NB4 (cell line): ENCODE results near the gene DMWD.

Experiments used
- DNase-seq: peaks from one replicate; pipeline ENCODE4 v3.0.0; 2010; ENCODE audit warnings: low read depth
- H3K4me3 ChIP-seq: one replicate; pipeline ENCODE4 v1.5.1; 2011; ENCODE audit warnings: mild to moderate bottlenecking, low read depth, low read length, moderate library complexity
- MYC ChIP-seq: IDR thresholded peaks from 2 replicates; pipeline ENCODE4 v1.6.1; 2011; ENCODE audit warnings: low read depth, low read length
- POLR2A ChIP-seq: IDR thresholded peaks from 2 replicates; pipeline ENCODE4 v1.6.1; 2011; ENCODE audit warnings: mild to moderate bottlenecking; ENCODE audit not compliant: insufficient read length; ENCODE audit errors: extremely low read depth
- TF ChIP-seq, protein P1 (sequence below): IDR thresholded peaks from one replicate; pipeline ENCODE4 v1.5.1; 2012; ENCODE audit warnings: low read depth, low read length
- TF ChIP-seq, protein P2 (sequence below): IDR thresholded peaks from 2 replicates; pipeline ENCODE4 v1.6.1; 2011; ENCODE audit warnings: low read depth, low read length

The DMWD gene

GRCh38 chr19:45784096-45784495 lies 8.5 kb downstream of the DMWD start:
- TF ChIP-seq, protein P1, sequence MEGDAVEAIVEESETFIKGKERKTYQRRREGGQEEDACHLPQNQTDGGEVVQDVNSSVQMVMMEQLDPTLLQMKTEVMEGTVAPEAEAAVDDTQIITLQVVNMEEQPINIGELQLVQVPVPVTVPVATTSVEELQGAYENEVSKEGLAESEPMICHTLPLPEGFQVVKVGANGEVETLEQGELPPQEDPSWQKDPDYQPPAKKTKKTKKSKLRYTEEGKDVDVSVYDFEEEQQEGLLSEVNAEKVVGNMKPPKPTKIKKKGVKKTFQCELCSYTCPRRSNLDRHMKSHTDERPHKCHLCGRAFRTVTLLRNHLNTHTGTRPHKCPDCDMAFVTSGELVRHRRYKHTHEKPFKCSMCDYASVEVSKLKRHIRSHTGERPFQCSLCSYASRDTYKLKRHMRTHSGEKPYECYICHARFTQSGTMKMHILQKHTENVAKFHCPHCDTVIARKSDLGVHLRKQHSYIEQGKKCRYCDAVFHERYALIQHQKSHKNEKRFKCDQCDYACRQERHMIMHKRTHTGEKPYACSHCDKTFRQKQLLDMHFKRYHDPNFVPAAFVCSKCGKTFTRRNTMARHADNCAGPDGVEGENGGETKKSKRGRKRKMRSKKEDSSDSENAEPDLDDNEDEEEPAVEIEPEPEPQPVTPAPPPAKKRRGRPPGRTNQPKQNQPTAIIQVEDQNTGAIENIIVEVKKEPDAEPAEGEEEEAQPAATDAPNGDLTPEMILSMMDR = no peak
- TF ChIP-seq, protein P2, sequence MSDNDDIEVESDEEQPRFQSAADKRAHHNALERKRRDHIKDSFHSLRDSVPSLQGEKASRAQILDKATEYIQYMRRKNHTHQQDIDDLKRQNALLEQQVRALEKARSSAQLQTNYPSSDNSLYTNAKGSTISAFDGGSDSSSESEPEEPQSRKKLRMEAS = no peak
- TF ChIP-seq POLR2A (no peak), MYC (no peak)
- H3K4me3 ChIP-seq = no peak overlapping the region
- DNase-seq = no peak

DNA sequence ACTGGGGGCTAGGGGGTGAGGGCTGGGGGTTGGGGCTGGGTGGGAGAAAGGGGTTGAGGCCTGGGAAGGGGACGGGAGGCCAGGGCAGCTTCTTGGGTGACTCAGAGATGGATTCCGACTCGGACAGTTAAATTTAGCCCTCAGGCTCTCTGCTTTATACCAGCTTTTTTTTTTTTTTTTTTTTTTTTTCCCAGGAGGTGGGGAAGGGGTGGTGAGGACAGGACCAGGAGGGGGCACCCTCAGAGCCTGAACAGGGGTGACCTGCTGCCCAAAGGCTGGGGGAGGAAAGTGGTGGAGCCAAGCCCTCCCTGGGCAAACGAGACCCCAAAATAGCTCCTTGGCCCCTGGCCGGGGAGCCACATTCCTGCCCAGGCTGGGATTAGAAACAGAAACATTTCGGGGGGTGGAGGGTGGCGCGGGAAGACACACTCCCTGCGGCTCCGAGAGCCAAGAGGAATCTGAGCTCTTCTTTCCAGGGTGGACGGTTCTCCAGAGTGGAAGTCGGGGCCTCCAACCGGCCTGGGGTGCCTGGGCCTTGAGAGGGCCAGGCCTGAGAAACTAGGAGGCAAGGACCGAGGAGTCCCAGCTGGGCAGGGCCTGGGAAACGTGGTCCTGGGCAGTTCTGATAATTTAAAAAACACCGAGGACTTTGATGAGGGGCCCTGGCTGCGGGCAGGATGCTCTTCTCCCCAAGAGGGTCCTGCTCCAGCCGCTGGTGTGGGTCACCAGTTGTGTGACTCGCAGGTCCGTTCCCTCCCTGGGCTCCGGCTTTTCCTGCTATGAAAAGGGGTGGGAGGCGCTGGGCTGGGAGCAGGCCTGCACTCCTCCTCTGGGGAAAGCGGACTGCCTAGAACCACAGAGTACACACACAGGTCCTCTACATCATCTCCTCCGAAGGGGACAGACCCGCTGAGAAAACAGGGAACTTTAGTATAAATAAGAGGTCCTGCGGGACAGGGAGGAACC lies 9.5 kb downstream of the DMWD start:
- DNase-seq = no peak
- TF ChIP-seq, protein P2 = no peak
- TF ChIP-seq POLR2A (no peak), MYC (no peak)
- TF ChIP-seq, protein P1 = no peak
- no peak overlapping the region for H3K4me3 ChIP-seq

DNA sequence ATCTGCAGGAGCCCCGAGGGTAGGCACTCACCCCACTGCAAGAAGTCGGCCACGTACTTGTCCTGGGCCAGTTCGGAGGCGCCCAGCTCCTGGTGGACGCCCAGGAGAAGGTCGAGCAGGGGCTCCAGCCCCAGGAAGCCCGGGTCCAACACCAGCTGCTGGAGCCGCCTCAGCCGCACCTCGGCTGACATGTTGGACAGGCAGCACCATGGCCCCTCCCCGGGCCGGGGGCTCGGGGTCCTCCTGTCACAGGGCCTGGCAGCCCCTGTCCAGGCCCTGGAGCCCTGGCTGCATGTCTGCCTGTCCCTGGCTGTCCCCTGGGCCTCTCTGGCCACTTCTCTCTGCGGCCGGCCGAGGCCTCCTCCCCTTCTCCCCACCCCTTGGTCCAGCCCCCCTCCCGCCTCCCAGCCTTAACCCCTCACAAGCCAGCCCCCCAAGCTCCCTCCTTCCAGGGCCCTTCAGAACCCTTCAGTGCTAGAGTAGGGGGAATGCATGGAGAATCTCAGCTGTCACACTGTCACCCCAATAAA lies 10.4 kb downstream of the DMWD start, which contains the start of gene DMPK:
Gene DMPK, minus strand, starts transcription at position 329 of the 530 bp plus-strand sequence. Its CDS starts 138 bp downstream, at position 191.
- no peak for TF ChIP-seq POLR2A
- DNase-seq = no peak
- no peak within 1 kb of the TSS for H3K4me3 ChIP-seq

DNA sequence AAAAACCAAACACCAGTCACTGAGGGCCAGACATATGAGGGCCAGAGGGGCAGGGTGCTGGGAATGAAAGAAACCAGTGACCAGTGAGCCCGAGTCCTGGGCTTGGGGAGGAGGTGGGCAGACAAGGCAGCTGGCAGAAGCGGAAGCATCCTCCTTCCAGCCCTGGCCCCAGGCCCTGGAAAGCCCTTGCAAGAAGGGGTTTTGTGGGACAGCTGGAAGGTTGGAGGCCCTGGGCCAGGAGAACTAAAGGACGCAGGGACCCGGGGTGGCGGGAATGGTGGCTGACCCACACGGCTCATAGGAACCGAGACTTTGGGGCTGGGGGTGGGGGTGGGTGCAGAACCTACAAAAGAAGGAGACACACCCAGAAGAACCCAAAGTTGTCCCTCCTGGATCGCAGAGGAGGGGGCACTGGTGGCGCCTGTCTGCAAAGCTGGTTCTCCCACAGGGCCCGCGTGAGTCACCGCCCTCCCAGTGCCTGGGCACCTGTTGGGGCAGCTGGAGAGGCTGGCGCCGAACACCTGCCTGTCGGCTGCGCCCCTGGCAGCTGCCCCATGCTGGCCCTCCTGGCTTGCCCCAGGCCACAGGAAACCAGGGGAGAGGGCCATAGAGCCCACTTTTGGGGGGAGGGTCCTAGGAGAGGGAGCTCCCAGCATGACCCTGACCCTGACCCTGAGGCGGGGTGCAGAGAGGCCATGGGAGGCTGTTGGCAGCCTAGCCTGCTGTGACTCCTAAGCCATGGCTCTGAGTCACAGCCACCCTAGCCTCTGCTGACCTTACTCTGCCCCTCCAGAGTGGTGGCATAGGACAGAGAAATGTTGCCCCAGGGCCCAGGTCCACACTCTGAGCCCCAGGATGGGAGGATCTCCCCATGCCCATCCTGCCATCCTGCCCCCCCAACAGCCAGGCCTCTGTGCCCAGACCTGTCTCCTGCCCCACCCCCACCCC lies 11.2 kb downstream of the DMWD start:
- H3K4me3 ChIP-seq = no peak overlapping the region
- no peak for DNase-seq
- TF ChIP-seq, protein P1 = no peak
- TF ChIP-seq POLR2A = no peak
- no peak for TF ChIP-seq MYC
- TF ChIP-seq, protein P2 = no peak

GRCh38 chr19:45780448-45781213 lies 12.0 kb downstream of the DMWD start:
- TF ChIP-seq MYC (no peak), POLR2A (no peak)
- TF ChIP-seq, protein P1 = no peak
- TF ChIP-seq, protein P2 = no peak
- H3K4me3 ChIP-seq = no peak overlapping the region
- DNase-seq = no peak
